Nephron progenitor cell (in vitro differentiated cells): Measurements from ENCODE around the gene OR4E2.

ENCODE experiments used
- DNase-seq: peaks from one replicate; pipeline ENCODE4 v3.0.0; 2021
- H3K27ac Mint-ChIP-seq: 2 replicates; pipeline ENCODE4 v1.8.0; 2021; ENCODE audit warnings: mild to moderate bottlenecking, moderate library complexity, mixed read lengths
- H3K27me3 Mint-ChIP-seq: 2 replicates; pipeline ENCODE4 v1.8.0; 2021; ENCODE audit warnings: mild to moderate bottlenecking, low read depth, mixed read lengths; ENCODE audit not compliant: poor library complexity
- H3K36me3 Mint-ChIP-seq: 2 replicates; pipeline ENCODE4 v1.8.0; 2021; ENCODE audit warnings: low read depth, mixed read lengths
- H3K4me1 Mint-ChIP-seq: 2 replicates; pipeline ENCODE4 v1.8.0; 2021; ENCODE audit warnings: mixed read lengths
- H3K4me3 Mint-ChIP-seq: 2 replicates; pipeline ENCODE4 v1.8.0; 2021; ENCODE audit warnings: mild to moderate bottlenecking, moderate library complexity, mixed read lengths
- H3K9me3 Mint-ChIP-seq: 2 replicates; pipeline ENCODE4 v1.8.0; 2021; ENCODE audit warnings: mild to moderate bottlenecking, moderate library complexity, mixed read lengths
- CTCF ChIP-seq: fragments of 200-600 bp; sonication (generic); IDR thresholded peaks from 2 replicates; pipeline ENCODE4 v1.5.0; 2021; ENCODE audit warnings: antibody characterized with exemption

Gene OR4E2

DNA sequence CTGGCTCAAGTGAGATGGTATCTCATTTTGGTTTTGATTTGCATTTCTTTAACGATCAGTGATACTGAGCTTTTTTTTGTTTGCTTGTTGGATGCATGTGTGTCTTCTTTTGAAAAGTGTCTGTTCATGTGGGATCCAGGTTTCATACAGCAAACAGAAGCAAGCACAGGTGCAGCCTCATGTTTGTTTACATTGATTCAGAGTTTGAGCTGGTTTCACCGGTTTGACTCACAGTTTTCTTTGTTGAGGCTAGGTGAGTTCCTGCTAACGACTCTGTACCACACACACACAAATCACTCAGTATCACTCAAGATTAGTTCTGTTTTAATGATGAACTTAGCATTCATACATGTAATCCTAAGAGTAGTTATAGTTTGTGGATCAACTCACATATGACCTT is 22.6 kb upstream of the OR4E2 start:
- no peaks in the 10 kb centered on the region for H3K36me3 Mint-ChIP-seq
- H3K4me1 Mint-ChIP-seq = no peaks in the 10 kb centered on the region
- no peak for TF ChIP-seq CTCF

GRCh38 chr14:21634840-21635239 is 18.8 kb upstream of the OR4E2 start, which contains the start of gene OR10G2:
TSS of gene OR10G2 (minus strand) at chr14:21634940. CDS start at chr14:21634842, 98 bp downstream.
- H3K4me3 Mint-ChIP-seq = no peak within 1 kb of the TSS
- no peak within 1 kb of the TSS for H3K27ac Mint-ChIP-seq

More for the DNA sequence above, 22.6 kb upstream of the OR4E2 start:
- H3K27ac Mint-ChIP-seq = no peak overlapping the region
- peaks cover 23% of the 10 kb centered on the region for H3K27me3 Mint-ChIP-seq
- no peak for DNase-seq
- H3K4me3 Mint-ChIP-seq = no peak overlapping the region
- H3K9me3 Mint-ChIP-seq = no peaks in the 10 kb centered on the region

DNA sequence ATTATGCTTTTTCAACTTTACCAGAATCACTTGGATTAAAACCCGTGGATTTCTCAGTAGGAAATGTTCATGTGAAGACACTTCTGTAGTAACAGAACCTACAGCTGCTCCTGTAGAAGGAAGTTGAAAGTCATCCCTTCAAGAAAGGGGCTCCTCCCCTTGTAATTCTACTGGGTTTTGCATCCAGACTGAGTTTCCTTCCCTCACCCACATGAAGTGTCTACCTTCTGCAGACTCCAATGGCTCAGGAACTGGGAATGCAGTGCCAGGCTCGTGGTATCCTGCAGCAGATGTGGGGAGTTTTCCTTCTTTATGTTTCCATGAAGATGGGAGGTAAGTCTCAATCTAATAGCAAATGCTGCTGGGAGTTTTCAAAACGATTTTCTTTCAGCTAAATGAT is 11.0 kb upstream of the OR4E2 start:
- no peak overlapping the region for H3K4me3 Mint-ChIP-seq
- H3K27ac Mint-ChIP-seq = no peak overlapping the region
- no peaks in the 10 kb centered on the region for H3K36me3 Mint-ChIP-seq
- no peak for DNase-seq
- no peaks in the 10 kb centered on the region for H3K4me1 Mint-ChIP-seq
- H3K9me3 Mint-ChIP-seq = no peaks in the 10 kb centered on the region
- peaks cover 13% of the 10 kb centered on the region for H3K27me3 Mint-ChIP-seq
- TF ChIP-seq CTCF = no peak

More at GRCh38 chr14:21634840-21635239, 18.8 kb upstream of the OR4E2 start, which contains the start of gene OR10G2:
- DNase-seq = no peak
- H3K36me3 Mint-ChIP-seq = no peaks in the 10 kb centered on the region
- no peak for TF ChIP-seq CTCF
- no peaks in the 10 kb centered on the region for H3K9me3 Mint-ChIP-seq
- H3K27me3 Mint-ChIP-seq = peaks cover 21% of the 10 kb centered on the region
- no peaks in the 10 kb centered on the region for H3K4me1 Mint-ChIP-seq

GRCh38 chr14:21643407-21643806 is 10.2 kb upstream of the OR4E2 start:
- Mint-ChIP-seq H3K27ac (no peak overlapping the region), H3K9me3 (no peaks in the 10 kb centered on the region), H3K4me3 (no peak overlapping the region), H3K36me3 (no peaks in the 10 kb centered on the region), H3K27me3 (peaks cover 9% of the 10 kb centered on the region), H3K4me1 (no peaks in the 10 kb centered on the region)
- no peak for TF ChIP-seq CTCF
- no peak for DNase-seq

- no peak for DNase-seq
- Mint-ChIP-seq H3K36me3 (no peaks in the 10 kb centered on the region), H3K27ac (no peak overlapping the region), H3K9me3 (no peaks in the 10 kb centered on the region), H3K4me1 (no peaks in the 10 kb centered on the region), H3K27me3 (peaks cover 6% of the 10 kb centered on the region), H3K4me3 (no peak overlapping the region)
- TF ChIP-seq CTCF = no peak
Measured at GRCh38 chr14:21647380-21647779, 6.3 kb upstream of the OR4E2 start.

- H3K27ac Mint-ChIP-seq = no peak overlapping the region
- no peak overlapping the region for H3K4me3 Mint-ChIP-seq
- TF ChIP-seq CTCF = no peak
- H3K4me1 Mint-ChIP-seq = no peaks in the 10 kb centered on the region
- H3K27me3 Mint-ChIP-seq = peaks cover 16% of the 10 kb centered on the region
- H3K36me3 Mint-ChIP-seq = no peaks in the 10 kb centered on the region
- DNase-seq = no peak
- H3K9me3 Mint-ChIP-seq = no peaks in the 10 kb centered on the region
Measured at GRCh38 chr14:21652209-21652808, 1.3 kb upstream of the OR4E2 start.
